HG03378 (cell line): ENCODE results near the gene C1orf53.

ENCODE experiments used
- ATAC-seq: cut with Tn5 transposase; IDR thresholded peaks from one replicate; pipeline ENCODE4 v1.9.1; 2021; ENCODE audit warnings: mild to moderate bottlenecking, moderate library complexity; ENCODE audit not compliant: unreplicated experiment

Gene C1orf53

DNA sequence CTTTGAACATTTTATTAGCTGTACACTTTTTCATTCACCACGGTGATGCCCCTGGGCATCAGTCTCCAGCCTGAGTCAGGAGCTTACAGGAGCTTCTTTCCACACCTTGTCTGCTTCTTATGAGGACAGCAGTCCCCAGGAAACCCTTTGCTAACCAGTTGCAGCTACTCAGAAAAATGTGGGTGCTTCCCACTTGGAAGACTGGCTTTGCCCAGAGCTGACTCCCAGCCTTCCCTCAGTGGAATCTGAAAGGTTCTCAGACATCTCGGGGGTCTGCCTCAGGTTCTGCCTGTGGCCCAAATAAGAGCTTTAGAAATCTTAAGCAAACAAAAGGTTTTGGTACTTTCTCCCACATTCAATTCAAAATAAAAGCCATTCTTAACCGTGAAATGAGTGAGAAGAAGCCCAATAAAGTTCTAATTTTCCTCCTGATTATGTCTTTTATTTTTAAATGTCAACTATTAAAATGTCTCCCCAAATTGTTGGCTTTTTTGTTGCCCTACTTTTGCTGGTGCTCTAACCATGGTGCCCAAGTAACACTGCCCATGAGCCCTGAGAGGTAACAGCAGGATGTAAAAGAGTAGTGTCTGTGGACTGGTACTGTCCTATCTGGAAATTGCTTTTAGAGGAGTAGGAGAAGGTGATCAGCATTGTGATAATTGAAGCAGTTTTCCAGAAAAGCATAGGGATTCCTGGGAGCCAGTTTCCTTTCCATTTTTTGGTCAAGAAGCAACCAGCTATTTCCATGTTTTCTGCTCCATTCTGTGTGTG is 5.6 kb downstream of the C1orf53 start:
- no peak for ATAC-seq

DNA sequence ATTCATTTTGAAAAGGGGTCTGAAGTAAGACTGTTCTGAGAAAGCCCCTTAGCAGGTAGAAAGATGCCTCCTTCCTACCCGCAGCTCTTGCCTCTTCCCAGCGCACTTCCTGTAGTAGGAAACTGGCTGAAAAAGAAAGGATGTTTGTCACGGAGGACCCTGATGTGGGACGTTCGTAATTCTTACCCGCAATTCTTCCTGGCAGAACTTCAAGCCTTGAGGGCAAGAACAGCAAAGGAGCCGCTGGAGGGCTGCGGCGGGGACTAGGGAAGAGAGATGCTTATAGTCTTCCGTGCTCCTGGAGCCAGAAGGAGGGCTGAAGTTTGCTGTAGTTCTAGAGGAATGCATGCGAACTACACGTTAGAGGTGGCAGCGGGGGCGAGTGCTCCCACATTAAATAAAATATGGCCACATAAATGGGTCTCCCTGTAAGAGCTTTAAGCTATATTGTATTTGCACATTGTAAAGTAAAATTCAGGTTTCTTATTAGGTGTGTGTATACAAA is 6.3 kb downstream of the C1orf53 start:
- ATAC-seq = no peak

- ATAC-seq = no peak
Observed at GRCh38 chr1:197909384-197909783, 7.0 kb downstream of the C1orf53 start.

- no peak for ATAC-seq
Observed at GRCh38 chr1:197910120-197910991, 7.9 kb downstream of the C1orf53 start.

GRCh38 chr1:197911111-197911856 is 8.9 kb downstream of the C1orf53 start:
- no peak for ATAC-seq

GRCh38 chr1:197911857-197912696 is 9.6 kb downstream of the C1orf53 start:
- ATAC-seq = no peak

GRCh38 chr1:197912739-197913494 is 10.5 kb downstream of the C1orf53 start:
- no peak for ATAC-seq

- no peak for ATAC-seq
Observed at GRCh38 chr1:197913495-197914276, 11.3 kb downstream of the C1orf53 start.

GRCh38 chr1:197914510-197914909 is 12.1 kb downstream of the C1orf53 start:
- no peak for ATAC-seq

- no peak for ATAC-seq
Observed at GRCh38 chr1:197915260-197915861, 12.9 kb downstream of the C1orf53 start.

DNA sequence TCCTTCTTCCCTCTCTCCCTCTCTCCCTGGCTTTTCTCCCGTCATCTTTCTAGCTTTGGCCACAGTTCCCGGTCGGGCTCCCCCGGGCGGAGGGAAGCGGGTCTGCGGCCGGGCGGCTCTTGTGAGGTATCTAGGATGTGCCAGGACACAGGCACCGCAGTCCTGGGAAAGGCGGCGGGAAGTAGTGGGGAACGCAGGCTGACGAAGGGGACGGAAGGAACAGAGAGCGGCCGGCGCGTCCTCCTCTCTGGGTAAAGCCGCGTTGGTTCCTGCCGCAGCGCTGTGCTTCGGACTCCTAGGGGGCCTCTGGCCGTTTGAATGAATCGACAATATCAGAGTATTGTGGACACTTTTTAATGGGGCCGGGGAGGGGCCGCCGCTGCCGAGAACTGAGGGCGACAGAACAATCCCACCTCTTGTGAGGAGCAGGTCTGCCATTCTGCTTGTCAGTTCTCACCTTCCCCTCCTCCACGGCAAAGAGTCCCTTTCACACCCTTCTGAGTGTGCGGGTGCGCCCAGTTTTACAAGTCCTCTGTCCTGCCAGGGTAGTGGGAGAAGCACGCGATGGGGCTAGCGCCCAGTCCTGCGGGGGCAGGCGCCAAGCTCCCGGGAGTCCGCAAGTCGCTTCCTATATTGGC is 13.6 kb downstream of the C1orf53 start:
- ATAC-seq = no peak

DNA sequence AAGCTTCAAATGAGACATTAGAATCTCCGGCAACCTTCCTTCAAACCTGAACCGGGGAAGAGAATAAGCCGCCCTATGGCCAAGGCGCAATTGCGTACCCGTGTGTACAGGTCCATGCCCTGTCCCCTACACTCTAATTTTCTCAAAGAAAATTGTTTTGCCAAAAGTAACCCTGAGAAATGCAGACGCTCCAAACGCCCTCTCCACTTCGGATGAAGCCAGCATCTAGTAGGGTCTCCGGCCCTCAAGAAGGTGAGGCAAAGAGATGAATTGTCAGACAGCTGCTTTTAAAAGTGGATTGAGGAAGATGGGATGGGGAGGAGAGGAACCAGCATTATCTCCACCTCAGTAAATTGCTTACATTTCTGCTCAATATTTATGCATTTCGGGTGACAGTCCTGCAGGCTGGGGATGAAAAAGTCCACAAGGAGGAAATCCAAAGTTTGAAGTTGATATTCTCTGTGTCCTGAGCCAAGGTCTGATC is 14.1 kb downstream of the C1orf53 start:
- ATAC-seq = no peak

- ATAC-seq = no peak
Observed at GRCh38 chr1:197917805-197918651, 15.6 kb downstream of the C1orf53 start.

DNA sequence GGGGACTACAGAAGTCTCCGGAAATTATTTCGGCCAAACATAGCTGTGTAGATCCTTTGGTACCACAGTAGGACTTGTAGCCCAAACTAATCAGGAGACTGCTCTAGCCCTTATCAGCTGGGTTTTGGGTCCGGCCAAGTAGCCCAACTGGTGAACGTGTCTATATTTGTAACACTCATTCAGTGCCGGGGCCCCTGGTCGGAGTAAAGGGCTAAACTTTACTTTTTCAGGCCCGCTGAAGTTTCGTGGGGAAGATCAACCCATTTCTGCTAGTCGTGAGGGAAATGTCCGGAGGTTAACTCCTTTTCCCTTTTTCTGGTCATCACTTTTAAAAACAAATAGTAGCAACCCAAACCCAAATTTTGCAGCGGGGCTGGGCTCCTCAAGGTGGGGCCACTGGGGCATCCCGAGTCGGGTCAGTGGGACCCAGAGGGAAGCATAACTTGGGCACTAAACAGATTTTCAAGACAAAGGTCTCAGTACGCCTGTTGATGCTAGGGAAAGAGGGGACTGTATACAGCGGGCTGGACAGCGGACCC is 16.4 kb downstream of the C1orf53 start:
- ATAC-seq = no peak

DNA sequence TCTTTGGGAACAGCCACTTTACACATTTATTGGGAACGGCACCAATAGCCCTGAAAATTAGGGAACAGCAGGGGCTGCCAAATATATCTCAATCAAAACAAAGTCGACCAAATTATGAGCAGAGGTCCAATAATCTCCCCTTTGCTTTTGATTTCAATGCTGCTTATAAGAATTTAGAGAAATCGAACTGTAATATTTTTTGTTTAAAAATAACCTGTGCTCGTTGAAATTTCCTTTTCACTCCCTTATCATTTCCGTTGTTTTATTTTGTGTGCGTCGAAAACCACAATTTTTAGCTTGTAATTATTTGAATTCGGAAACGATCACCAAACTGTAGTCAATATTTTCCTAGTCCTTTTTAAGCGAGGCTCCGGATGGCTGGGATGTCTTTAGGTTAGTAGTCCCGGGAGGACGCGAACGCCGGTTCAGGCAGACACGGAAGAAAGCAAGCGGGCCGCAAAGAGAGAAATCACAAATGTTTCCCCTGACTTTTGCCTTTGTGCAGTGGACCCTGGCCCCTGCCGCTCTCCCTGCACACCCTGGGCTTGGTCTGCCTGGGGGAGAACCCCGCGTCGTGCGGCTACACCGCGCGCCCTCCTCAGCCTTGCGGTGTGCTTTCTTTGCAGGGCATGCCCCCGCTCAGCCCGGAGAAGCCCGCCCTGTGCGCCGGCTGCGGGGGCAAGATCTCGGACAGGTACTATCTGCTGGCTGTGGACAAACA is 17.1 kb downstream of the C1orf53 start:
- ATAC-seq = no peak

- ATAC-seq = no peak
Observed at GRCh38 chr1:197920067-197920396, 17.6 kb downstream of the C1orf53 start.
